ENCODE measurements around the gene DCANP1.

- TF ChIP-seq ZNF8 (CRISPR knock-in tag; IDR thresholded peaks at IDR 0.05) (no peak), ARNTL (CRISPR knock-in tag; IDR thresholded peaks at IDR 0.05; ENCODE audit: borderline replicate concordance, low read depth) (no peak), ZFP3 (CRISPR knock-in tag; IDR thresholded peaks at IDR 0.05) (no peak), TCF4 (CRISPR knock-in tag; IDR thresholded peaks at IDR 0.05; ENCODE audit: borderline replicate concordance) (no peak), SNAI2 (CRISPR knock-in tag; IDR thresholded peaks at IDR 0.05) (no peak), CSDC2 (CRISPR knock-in tag; IDR thresholded peaks at IDR 0.05) (no peak), TSHZ2 (CRISPR knock-in tag; IDR thresholded peaks at IDR 0.05) (no peak)
These were observed 47.2 kb downstream of the DCANP1 start for GRCh38 chr5:135399794-135400542.

Measured in SK-N-SH treated with all-trans-retinoic acid at 6 μM for 48 hours (cell line).